A204.1 (cell line): ENCODE data around the gene RFX8.
"Not testable (repeated sequence)": the region's sequence is repeated elsewhere in the genome, so short reads cannot be mapped to it uniquely, and the experiment has no call there.

Experiments used
- FAIRE-seq: peaks from 2 replicates; lab custom pipeline; 2012; peaks lifted over from hg19 to GRCh38; lab: Jason Lieb, UNC

RFX8 gene

DNA sequence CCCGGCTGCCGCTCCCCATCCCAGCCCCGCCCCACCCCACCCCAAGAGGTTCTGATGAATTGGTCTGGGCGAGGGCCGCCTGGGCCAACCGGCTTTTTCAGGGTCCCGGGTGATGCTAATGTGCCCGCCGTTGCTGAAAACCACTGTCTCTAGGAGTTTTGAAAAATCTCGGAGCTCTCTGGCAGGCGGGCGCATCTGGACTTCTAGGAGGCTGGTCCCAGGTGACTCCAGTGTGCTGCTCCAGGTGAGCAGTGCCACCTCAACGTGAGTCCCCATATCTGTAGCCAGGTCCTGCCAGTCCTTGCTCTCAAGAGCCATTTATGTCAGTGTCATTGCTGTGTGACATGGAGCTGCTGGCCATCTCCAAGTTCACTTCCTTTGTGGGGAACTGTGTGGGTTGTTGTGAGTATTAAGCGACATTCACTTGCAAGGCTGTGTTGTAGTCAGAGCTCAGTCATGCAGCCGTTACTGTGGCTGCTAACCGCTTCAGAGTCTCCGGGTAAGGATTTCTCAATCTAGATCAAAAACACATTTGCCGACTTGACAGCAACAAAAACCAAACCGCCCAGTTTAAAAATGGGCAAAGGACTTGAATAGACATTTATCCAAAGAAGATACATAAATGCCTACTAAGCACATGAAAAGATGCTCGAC is at the start of gene RFX8:
TSS of gene RFX8 (minus strand) at position 382 of the 654 bp plus-strand sequence. CDS start 8,264 bp downstream, outside the sequence.
- FAIRE-seq, result no peak

DNA sequence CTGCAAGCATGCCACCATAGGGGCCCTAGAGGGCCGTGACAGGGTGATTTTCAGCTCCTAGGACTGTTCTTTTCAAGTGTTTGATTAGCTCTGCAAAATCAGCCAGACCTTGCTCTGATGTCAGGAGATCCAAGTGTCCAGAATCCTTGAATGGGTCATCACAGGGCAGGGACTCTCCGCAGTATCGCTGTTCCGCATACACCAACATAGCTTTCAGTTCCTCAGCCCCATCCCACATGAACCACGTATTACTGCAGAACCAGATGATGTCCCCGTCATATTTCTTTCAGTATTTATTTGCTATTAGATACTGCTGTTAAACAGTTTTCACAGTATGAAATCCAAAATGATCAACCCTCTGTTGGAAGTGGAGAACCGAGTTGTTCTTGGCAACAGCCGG is 46.6 kb upstream of the RFX8 start:
- no peak for FAIRE-seq

DNA sequence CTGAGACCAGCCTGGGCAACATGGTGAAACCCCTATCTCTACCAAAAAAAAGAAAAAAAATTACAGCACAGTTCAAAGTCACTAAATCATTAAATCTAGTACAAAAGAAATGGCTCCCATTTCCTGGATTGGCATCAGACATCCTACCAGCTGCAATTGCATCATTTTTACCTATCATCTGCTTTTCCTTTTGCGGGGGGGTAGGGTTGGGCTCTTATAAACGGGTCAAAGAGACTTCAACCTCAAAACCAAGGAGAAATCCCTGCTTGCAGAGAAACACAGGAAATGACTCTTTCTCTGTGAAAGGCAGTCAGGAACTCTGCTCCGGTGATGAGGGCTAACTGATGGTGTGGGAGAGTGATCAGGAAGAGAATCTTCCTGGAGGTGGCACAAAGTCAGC is 45.3 kb upstream of the RFX8 start:
- FAIRE-seq, result no peak

DNA sequence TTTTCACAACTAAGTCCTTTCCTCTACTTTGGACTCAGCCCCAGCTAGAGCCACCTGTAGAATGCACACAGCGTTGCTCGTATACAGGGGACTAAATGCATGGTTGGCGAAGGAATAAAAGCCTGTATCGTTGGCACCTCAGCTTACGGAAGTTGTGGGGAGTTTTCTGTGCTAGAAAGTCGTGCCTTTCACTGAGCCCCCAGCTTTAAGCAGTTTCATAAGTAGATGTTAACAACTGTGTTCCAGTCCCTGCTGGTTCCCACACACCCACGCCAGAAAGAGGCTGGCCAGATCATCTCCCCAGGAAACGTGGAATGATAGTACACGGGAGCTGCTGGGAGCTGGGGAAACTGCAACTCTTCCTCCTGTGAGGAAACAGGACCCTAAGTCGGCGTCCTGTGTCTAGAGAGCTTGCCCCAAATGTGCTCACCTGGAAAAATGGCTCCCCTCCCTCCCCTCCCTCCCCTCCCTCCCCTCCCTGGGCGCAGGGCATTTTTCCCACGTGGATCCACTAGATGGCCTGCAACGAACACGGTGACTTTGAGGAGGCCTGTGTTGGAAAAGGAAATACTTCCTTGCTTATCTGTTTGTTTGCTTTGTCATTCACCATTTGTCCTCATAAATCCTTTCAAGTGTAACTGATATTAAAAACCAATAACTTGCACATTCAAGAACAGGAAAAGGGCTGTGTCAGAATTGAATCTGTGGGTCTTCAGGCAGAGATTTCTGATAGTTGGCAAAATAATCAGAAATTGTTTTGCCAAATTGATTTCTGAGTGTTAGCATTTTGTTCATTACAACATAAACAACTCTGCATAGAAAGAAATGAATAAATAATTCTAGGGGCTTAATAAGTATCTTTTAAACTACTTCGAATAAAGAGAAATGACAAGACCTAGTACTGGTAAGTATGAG is 43.9 kb upstream of the RFX8 start:
- no peak for FAIRE-seq

DNA sequence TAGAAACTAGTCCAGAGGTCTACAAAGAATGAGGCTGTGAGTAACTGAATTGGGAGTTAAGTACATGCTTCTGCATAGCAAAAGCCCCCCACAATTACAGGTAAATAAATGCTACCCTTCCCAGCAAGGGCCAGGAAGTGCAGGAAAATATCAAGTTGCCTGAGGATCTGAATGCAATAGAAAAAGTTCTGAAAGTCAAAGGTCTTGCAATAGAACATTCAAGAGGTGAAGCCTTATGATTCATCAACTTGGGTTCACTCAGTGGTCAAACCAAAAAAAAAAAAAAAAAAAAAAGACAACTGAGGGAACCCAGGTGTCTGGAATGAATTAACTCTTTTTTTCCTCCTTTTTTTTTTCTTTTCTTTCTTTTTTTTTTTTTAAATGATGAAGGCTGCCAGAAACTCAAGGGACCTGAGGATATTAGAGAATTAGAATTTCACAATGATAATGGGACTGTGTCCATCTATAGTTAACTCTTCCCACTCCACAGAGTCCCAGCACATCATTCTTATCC is 42.9 kb upstream of the RFX8 start:
- no peak for FAIRE-seq

DNA sequence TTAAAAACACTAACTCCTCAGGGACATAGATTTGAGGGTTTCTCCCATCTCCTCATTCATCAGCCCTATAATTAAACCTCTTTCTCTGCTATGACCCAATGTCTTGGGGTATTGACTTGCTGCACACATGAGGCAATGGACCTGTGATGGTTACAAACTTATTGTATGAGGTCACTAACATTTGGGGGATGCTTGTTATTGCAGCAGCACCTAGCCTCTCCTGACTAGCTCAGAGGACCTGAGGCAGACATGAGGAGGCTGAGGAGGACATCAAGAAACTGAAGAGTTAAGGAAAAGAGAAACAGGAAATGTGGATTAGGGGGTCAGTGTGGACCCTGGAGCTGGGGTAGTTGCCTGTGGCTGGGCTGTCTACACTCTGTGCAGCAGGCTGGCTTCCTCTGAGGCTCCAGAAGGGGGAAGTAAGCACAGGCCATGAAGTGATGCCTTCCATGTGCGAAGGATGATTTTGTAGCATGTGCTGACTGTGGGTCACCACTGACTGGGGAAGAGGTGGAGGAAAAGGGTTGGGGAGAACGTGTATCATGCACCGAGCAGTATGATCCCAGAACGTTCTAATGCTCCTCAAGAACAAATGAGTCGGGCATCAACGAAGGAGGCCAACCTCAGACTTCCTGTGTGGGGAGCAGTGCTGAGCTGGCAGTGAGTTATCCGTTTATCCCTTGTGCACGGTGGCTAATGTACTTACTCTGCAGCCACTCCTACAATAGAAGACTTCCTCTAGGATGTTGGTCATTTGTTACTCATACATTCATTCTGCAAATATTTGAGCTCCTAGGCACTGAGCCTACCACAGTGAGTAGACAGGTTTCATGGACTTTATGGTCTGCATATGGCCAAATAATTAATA is 42.1 kb upstream of the RFX8 start:
- FAIRE-seq, result no peak

DNA sequence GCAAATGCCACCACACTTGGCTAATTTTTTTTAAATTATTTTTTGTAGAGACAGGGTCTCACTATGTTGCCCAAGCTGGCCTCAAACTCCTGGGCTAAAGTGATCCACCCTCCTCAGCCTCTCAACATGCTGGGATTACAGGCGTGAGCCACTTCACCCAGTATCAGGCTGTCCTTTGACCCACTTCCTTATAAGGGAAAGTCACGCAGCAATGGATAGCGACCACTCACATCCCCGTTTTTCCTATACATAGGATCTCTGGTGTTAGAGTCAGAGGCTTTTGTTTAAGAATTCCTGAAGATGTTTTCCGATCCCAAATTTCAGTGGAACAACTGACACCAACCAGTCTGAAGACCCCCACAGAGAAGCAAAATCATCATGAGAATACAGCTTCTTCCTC is 41.4 kb upstream of the RFX8 start:
- FAIRE-seq, result no peak

DNA sequence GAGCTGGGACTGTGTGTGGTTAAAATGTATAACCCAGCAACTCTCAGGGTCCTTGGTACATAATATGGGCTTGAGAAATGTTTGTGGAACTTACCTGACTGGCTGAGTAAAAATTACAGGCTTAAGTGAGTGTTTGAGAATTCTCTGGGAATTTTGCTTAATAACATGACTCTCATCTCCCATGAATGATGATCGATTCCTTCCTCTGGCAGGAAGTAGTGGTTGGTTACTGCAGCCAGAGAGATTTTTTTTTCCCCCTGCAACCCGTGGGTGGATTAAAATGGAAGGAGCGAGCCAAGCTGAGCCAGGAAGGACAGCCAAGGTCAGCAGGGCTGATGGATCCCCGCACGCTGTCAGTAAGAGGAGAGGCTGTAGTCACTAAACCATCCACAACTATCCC is 40.6 kb upstream of the RFX8 start:
- no peak for FAIRE-seq

DNA sequence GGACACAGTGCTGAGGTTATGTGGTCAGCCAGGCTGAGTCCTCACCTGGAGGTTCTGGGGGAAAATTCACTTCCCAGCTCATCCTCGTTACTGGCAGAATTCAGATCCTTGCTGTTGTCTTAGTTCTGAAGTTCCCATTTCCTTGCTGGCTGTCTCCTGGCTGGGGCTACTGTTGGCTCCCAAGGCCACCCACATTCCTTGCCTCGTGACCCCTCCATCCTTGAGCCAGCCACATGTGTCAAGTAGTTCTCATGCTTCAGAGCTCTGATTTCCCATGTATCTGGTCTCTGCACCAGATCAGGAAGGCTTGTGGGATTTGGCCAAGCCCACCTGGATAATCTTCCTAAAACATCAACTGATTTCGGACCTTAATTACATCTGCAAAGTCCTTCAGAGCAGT is 38.1 kb upstream of the RFX8 start:
- FAIRE-seq, result no peak

DNA sequence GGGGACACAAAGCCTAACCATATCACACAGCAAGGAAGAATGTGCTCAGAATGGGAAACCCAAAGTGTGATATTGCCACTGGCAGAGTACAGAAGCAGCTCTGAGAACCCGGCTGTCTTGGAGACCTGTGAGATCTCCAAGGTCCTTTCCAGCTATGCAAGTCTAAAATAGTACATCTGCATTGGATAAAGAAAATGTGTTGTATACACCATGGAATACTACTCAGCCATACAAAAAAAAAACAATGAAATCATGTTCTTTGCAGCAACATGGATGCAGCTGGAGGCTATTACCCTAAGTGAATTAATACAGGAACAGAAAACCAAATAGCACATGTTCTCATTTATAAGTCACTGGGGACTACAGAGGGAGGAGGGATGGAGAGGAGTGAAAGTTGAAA is 36.5 kb upstream of the RFX8 start:
- FAIRE-seq, result no peak

DNA sequence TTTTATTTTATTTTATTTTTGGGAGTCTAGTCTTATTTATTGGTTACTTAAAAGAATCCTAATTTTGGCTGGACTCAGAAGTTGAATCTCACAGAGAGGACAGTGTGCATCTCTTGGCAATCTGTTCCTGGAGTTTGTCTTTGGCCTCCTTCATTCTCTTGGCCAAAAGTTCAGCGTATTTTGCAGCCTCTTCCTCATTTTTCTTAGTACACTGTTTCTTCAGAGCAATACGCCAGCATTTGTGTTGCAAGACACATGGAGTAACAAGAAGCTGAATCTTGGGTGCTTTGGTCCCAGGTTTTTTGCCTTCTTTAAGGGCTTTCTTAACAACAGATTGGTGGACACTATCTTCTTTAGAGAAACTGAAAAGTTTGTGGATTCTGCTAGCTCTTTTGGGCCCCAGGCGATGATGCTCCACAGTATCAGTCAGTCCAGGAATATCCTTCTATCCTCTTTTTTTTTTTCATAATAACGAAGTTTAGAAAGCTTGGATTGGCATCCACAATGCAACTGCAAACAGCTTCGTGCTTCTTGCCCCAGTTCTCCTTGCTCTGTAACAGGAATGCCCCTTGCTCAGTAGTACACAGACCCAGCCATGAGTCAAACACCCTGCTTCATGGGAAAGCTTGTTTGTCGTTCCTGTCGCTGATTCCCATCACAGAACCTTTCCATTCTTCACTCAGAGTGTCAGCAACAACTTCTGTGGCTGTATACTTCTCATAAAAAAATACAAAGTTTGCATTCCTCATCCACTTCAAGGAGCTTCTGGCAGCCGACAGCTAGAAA is 34.8 kb upstream of the RFX8 start:
- FAIRE-seq, result no peak

DNA sequence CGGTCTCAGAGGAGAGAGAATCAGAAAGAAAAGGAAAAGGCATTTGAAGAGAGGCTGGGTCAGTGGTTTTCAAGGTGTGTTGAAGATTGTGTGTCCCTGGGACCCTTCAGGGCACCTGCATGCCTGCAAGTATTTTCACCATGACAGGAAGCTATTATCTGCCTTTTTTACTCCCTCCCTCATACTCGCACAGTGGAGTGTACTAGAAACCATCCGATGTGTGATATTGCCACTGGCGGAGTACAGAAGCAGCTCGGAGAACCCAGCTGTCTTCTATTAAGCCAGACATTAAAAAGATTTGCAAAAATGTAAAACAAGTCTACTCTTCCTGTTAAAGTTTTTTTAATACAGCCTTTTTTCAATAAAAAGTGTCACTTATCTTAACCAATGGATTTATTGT is 33.7 kb upstream of the RFX8 start:
- FAIRE-seq, result no peak

DNA sequence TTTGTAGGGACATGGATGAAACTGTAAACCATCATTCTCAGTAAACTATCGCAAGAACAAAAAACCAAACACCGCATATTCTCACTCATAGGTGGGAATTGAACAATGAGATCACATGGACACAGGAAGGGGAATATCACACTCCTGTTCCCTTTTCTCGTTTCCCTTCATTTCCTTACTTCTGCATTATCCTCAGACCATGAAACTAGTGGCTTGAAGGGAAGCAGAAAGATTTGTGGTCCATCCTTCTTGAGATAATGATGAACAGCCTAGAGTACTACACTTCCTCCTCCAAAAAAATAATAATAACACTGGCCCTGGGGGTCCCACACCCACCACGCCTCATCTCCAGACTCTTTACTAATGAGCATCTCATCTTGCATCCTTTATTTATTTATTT is 30.4 kb upstream of the RFX8 start:
- FAIRE-seq, result not testable (repeated sequence)

DNA sequence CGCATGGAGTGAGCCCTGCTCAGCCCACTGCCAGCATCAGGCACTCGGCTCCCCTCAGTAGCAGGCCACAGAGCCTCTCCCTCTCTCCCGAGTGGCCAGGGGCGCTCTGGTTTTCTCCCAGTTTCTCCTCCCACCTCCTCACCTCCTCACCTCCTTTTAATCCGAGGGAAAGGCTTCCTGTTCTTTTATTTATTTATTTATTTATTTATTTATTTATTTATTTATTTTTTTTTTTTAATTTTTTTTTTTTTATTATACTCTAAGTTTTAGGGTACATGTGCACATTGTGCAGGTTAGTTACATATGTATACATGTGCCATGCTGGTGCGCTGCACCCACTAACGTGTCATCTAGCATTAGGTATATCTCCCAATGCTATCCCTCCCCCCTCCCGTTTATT is 29.8 kb upstream of the RFX8 start:
- not testable (repeated sequence) for FAIRE-seq

DNA sequence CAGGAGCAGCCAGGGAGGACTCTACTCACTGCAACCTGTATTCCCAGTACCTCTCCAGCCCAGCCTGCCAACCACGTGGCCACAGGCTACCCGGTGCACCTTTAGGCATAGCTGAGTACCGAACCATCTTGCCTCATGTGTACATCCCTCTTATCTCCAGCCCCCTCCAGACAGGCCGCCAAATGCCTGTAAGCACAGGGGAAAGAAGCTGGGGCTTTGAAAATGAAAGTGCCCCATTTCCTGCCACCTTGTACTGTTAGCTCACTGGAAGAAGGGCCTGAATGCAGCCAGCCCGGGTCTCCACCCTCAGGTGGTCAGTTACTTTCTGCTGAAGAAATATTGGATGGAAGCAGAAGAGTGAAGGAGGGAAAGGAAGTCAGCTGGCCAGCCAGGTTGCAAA is 27.2 kb upstream of the RFX8 start:
- no peak for FAIRE-seq

DNA sequence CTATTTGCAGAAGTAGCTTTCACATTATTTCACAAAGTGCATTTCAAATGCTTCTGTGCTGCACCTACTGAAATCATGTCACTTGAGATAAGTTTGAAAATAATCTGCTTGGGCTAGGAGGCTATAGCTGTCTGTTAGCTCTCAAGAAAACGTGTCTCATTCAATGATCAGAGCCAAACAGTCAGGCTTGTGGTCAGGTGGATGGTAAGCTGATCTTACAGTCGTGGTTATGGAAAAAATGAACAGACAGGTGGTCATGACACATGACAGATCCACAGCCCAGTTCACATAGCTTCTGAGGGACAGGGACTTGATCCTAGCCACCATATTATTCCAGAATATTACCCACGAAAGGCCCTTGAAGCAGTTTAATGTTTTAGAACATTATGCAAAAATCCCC is 26.5 kb upstream of the RFX8 start:
- FAIRE-seq, result no peak

DNA sequence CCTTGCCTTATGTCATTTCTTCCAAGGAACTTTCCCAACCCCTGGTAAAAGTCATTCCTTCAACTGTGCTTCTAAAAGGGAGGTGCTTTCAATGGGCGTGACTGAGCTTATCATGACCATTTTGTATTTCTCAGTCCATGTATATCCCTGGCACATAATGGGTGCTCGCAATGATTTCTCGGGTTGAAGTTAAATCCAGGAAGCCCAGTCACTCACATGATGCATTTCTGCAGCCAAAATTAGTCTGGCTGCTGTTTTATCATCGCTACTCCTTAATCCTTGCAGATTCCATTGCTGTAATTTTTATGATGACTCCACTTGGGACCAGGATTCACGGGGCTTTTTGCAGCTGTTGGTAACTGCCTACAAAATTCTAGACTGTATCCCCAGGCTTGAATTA is 25.9 kb upstream of the RFX8 start:
- no peak for FAIRE-seq

DNA sequence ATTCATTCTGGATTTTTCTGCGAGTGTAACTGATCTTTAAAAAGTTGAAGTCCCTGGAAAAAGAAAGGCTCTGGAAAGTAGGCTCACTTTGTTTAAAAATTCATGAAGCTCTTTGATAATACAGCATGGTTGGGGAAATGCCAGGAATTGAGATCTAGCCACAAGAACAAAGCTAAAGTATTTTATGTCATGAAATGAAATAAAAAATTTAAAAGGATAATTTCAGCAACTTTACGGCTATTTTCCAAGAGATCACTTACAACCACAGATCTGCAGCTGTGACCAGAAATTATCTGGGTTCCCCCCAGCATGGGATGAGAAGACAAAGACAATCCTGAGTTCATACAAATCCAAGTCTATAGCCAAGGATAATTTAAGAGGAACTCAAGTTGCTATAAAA is 25.3 kb upstream of the RFX8 start:
- no peak for FAIRE-seq

DNA sequence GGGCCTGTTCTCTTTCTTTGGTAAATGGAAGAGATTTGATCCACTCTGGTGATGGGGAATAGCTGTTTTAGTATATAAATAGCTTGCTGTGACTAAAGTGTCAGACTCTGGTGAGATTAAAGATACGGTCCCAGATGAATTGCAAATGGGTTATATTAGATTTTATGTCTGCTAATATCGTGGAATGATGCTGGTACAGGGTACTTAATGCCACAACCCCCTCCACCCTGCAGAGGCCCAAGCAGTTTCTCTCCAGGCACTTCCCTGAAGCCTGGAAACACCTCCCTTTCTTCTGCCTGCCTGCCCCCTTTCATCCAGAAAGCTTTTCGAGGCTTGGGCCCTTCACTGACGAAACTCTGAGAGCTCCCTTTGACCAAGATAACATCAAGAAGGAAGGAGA is 21.4 kb upstream of the RFX8 start:
- FAIRE-seq, result no peak

DNA sequence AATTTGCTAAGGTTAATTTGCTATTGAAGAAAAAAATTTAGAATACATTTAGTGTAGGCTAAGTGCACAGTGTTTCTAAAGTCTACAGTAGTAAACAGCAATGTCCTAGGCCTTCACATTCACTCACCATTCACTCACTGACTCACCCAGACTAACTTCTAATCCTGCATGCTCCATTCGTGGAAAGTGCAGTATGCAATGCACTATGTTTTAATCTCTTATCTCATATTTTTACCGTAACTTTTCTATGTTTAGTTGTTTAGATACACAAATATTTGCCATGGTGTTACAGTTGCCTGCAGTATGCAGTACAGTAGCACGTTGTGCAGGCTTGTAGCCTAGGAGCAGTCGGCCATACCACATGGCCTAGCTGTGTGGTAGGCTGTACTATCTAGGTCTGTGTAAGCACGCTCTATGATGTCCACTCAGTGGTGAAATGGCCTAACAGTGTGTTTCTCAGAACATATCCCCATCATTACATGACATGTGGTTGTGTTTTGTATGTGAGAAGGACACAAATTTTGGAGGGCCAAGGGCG is 18.1 kb upstream of the RFX8 start:
- FAIRE-seq, result no peak

DNA sequence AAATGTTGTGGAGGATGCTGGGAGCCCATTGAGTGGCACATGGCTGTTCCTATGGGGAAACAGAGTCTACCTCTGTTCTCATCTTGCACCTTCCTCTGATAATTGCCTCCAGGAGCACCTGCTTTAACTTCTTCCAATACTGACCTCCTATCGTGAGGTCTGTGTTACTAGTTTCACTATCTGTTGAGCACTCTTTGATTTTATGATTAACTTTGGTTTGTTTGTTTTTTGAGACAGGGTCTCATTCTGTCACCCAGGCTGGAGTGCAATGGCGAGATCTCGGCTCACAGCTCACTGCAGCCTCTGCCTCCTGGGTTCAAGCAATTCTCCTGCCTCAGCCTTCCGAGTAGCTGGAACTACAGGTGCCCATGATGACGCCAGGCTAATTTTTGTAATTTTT is 12.1 kb upstream of the RFX8 start:
- no peak for FAIRE-seq
